CD4-positive, alpha-beta T cell treated with Interleukin-15 for 4 hours (primary cell): Measurements from ENCODE around the gene CAP1.
A peak's percentile ranks its signal among the peaks of the same experiment; 100 is the strongest.
"Not testable (repeated sequence)": the region's sequence is repeated elsewhere in the genome, so short reads cannot be mapped to it uniquely, and the experiment has no call there.

Experiments
- DNase-seq: peaks from one replicate; pipeline ENCODE4 v3.0.0-alpha.2; 2020; ENCODE audit warnings: low spot score

CAP1 gene

GRCh38 chr1:40032240-40032891 lies 8.2 kb upstream of the CAP1 start:
- peak; percentile 68 for DNase-seq

- no peak for DNase-seq
Observed at GRCh38 chr1:40034869-40035268, 5.7 kb upstream of the CAP1 start.

GRCh38 chr1:40036574-40036973 lies 4.0 kb upstream of the CAP1 start:
- no peak for DNase-seq

- DNase-seq: not testable (repeated sequence)
Observed at GRCh38 chr1:40037254-40037653, 3.3 kb upstream of the CAP1 start.

GRCh38 chr1:40038697-40039096 lies 1.8 kb upstream of the CAP1 start:
- no peak for DNase-seq

GRCh38 chr1:40039245-40039756 lies 1.2 kb upstream of the CAP1 start:
- DNase-seq: peak; percentile 45

- DNase-seq: peak; percentile 83
Observed at GRCh38 chr1:40039757-40040510, 595 bp upstream of the CAP1 start.

- DNase-seq: no peak
Observed at GRCh38 chr1:40041466-40041838, 923 bp downstream of the CAP1 start.

- DNase-seq: no peak
Observed at GRCh38 chr1:40042341-40042740, 1.8 kb downstream of the CAP1 start.

GRCh38 chr1:40044110-40044509 lies 3.6 kb downstream of the CAP1 start:
- no peak for DNase-seq

GRCh38 chr1:40045182-40045581 lies 4.7 kb downstream of the CAP1 start:
- DNase-seq: no peak

GRCh38 chr1:40045766-40046165 lies 5.2 kb downstream of the CAP1 start:
- no peak for DNase-seq

GRCh38 chr1:40047276-40047675 lies 6.7 kb downstream of the CAP1 start:
- no peak for DNase-seq

GRCh38 chr1:40047769-40048168 lies 7.2 kb downstream of the CAP1 start:
- no peak for DNase-seq

GRCh38 chr1:40049725-40050124 lies 9.2 kb downstream of the CAP1 start:
- no peak for DNase-seq

GRCh38 chr1:40050863-40051262 lies 10.3 kb downstream of the CAP1 start:
- no peak for DNase-seq

GRCh38 chr1:40053138-40053887 lies 12.8 kb downstream of the CAP1 start:
- no peak for DNase-seq

- no peak for DNase-seq
Observed at GRCh38 chr1:40056519-40057309, 16.2 kb downstream of the CAP1 start.

- DNase-seq: no peak
Observed at GRCh38 chr1:40057310-40058030, 16.9 kb downstream of the CAP1 start.

- no peak for DNase-seq
Observed at GRCh38 chr1:40058097-40058452, 17.5 kb downstream of the CAP1 start.
